CD14-positive monocyte (primary cell): ENCODE results near the gene SNX1. TPM values are rescaled to one million over a fixed set of nuclear protein-coding genes. Genes with fewer than 3 reads are reported as not detected.

Source experiments
- DNase-seq, 3 donors: peaks; one replicate each; pipeline ENCODE4 v3.0.0-alpha.2; 2011 to 2022
- H2AFZ ChIP-seq: 2 replicates; pipeline ENCODE4 v1.6.0; 2012; ENCODE audit warnings: mild to moderate bottlenecking, low read depth, low read length, inconsistent platforms; ENCODE audit not compliant: insufficient read depth, poor library complexity, severe bottlenecking
- H3K27ac ChIP-seq, 2 donors: 1 replicate in 1 of 2; 2 replicates in 1 of 2; pipeline ENCODE4 v1.5.1; 2012 to 2013; ENCODE audit warnings: low read length in 2 of 2, control low read depth in 1 of 2, inconsistent platforms in 1 of 2, low read depth in 1 of 2, mild to moderate bottlenecking in 1 of 2
- H3K27me3 ChIP-seq, 2 donors: one replicate each; pipeline versions ENCODE4 v1.6.0 to v1.6.1; 2011 to 2013; ENCODE audit warnings: low read length in 2 of 2; ENCODE audit not compliant: control insufficient read depth in 2 of 2, insufficient read depth in 2 of 2
- H3K36me3 ChIP-seq, 2 donors: replicated peaks in 1 of 2; 1 replicate in 1 of 2; 2 replicates in 1 of 2; pipeline versions ENCODE4 v1.5.1 to v1.6.1; 2012 to 2013; ENCODE audit warnings: low read length in 2 of 2, control low read depth in 1 of 2, inconsistent platforms in 1 of 2, mild to moderate bottlenecking in 1 of 2; ENCODE audit not compliant: insufficient read depth in 2 of 2, control insufficient read depth in 1 of 2
- H3K4me1 ChIP-seq, 2 donors: 1 replicate in 1 of 2; 2 replicates in 1 of 2; pipeline versions ENCODE4 v1.5.1 to v1.6.1; 2012 to 2013; ENCODE audit warnings: low read length in 2 of 2, control low read depth in 1 of 2, inconsistent platforms in 1 of 2, mild to moderate bottlenecking in 1 of 2, moderate library complexity in 1 of 2; ENCODE audit not compliant: insufficient read depth in 2 of 2, control insufficient read depth in 1 of 2
- H3K4me2 ChIP-seq: replicated peaks from 2 replicates; pipeline ENCODE3; 2012; ENCODE audit warnings: low read length, moderate library complexity, mild to moderate bottlenecking; ENCODE audit not compliant: poor library complexity, severe bottlenecking; ENCODE audit errors: extremely low read depth
- H3K4me3 ChIP-seq, 3 experiments: fragments of 200-600 bp in 1 of 3; sonication (generic) in 1 of 3; replicated peaks in 1 of 3; 1 replicate in 2 of 3; 2 replicates in 1 of 3; pipeline ENCODE4 v1.5.1; 2011 to 2013; ENCODE audit warnings: low read length in 3 of 3, mild to moderate bottlenecking in 3 of 3, control low read depth in 2 of 3, low read depth in 2 of 3, inconsistent platforms in 1 of 3, moderate library complexity in 1 of 3
- H3K79me2 ChIP-seq: 2 replicates; pipeline ENCODE4 v1.6.0; 2012; ENCODE audit warnings: mild to moderate bottlenecking, control low read depth, inconsistent platforms, low read length, moderate library complexity; ENCODE audit not compliant: insufficient read depth
- H3K9ac ChIP-seq: 2 replicates; pipeline ENCODE4 v1.6.0; 2017; ENCODE audit warnings: low read length, mild to moderate bottlenecking; ENCODE audit not compliant: insufficient read depth, poor library complexity, severe bottlenecking
- H3K9me3 ChIP-seq, 2 donors: replicated peaks in 1 of 2; 1 replicate in 1 of 2; 2 replicates in 1 of 2; pipeline versions ENCODE4 v1.5.1 to v1.6.1; 2012 to 2013; ENCODE audit warnings: low read length in 2 of 2, control low read depth in 1 of 2; ENCODE audit not compliant: control insufficient read depth in 1 of 2, insufficient read depth in 1 of 2
- H4K20me1 ChIP-seq: 2 replicates; pipeline ENCODE4 v1.6.0; 2012; ENCODE audit warnings: mild to moderate bottlenecking, low read length, control low read depth, moderate library complexity; ENCODE audit not compliant: insufficient read depth
- H3K27ac Mint-ChIP-seq, 7 donors: one replicate each; pipeline ENCODE4 v1.8.0; 2020; ENCODE audit warnings: mild to moderate bottlenecking in 7 of 7, mixed read lengths in 7 of 7, moderate library complexity in 6 of 7, inconsistent platforms in 2 of 7
- H3K27me3 Mint-ChIP-seq, 3 donors: one replicate each; pipeline ENCODE4 v1.8.0; 2021 to 2022; ENCODE audit warnings: low read depth in 3 of 3, mild to moderate bottlenecking in 3 of 3, mixed read lengths in 3 of 3, moderate library complexity in 3 of 3, inconsistent platforms in 1 of 3
- H3K36me3 Mint-ChIP-seq, 2 donors: one replicate each; pipeline ENCODE4 v1.8.0; 2020; ENCODE audit warnings: mixed read lengths in 2 of 2, inconsistent platforms in 1 of 2, mild to moderate bottlenecking in 1 of 2
- H3K4me1 Mint-ChIP-seq: one replicate; pipeline ENCODE4 v1.8.0; 2020; ENCODE audit warnings: mild to moderate bottlenecking, mixed read lengths
- H3K4me3 Mint-ChIP-seq, 2 donors: one replicate each; pipeline ENCODE4 v1.8.0; 2020; ENCODE audit warnings: mild to moderate bottlenecking in 2 of 2, mixed read lengths in 2 of 2, moderate library complexity in 1 of 2
- H3K9me3 Mint-ChIP-seq, 7 donors: one replicate each; pipeline ENCODE4 v1.8.0; 2020 to 2022; ENCODE audit warnings: mixed read lengths in 7 of 7, mild to moderate bottlenecking in 6 of 7, moderate library complexity in 6 of 7, inconsistent platforms in 2 of 7
- CTCF ChIP-seq: fragments of 200-600 bp; IDR thresholded peaks from one replicate; pipeline ENCODE4 v1.8.0; 2022; ENCODE audit warnings: antibody characterized with exemption, mild to moderate bottlenecking
- WGBS: methylation state at CpG from one replicate; pipeline ENCODE4 v1.1.5; 2013; ENCODE audit warnings: missing lambda C conversion rate; ENCODE audit not compliant: insufficient coverage; 5-methylcytosine and 5-hydroxymethylcytosine counted together
- intact Hi-C, 2 donors: fragments of 100-400 bp; cut with micrococcal nuclease; formaldehyde crosslinking; loops; one replicate each; pipeline versions ENCODE4 v1.15.0 to v1.15.1; 2023
- polyA plus RNA-seq, 3 donors: library from polyadenylated mRNA; depleted of rRNA in 1 of 3; unstranded in 2 of 3; stranded (reverse) in 1 of 3; fragments of 300-500 nt in 2 of 3; fragments of >200 nt in 1 of 3; fragmentation: Illumina TruSeq in 2 of 3; gene quantifications; 1 replicate in 2 of 3; 2 replicates in 1 of 3; pipeline ENCODE4 v1.2.3, GENCODE V29; 2012 to 2021

SNX1 gene
- polyA plus RNA-seq, 3 donors, result 104 to 115 (median 115) TPM

GRCh38 chr15:64092864-64093626, 2.7 kb upstream of the SNX1 start:
- peak; percentile 39 to 56 (median 43) for DNase-seq
- Histone ChIP-seq H3K27ac (peak overlapping the region; percentile 87 to 95), H4K20me1 (peaks cover 18% of the 10 kb centered on the region), H3K79me2 (peaks cover 81% of the 10 kb centered on the region), H3K9ac (peak overlapping the region; percentile 76), H3K4me3 (peak overlapping the region; percentile 52 to 90 (median 84)), H2AFZ (peak overlapping the region; percentile 89), H3K27me3 (no peaks in the 10 kb centered on the region), H3K36me3 (peaks cover 4 to 5% of the 10 kb centered on the region in 2 donors), H3K4me2 (peak overlapping the region; percentile 90), H3K9me3 (no peaks in the 10 kb centered on the region), H3K4me1 (peaks cover 83 to 91% of the 10 kb centered on the region in 2 donors)
- Mint-ChIP-seq H3K4me3 (peak overlapping the region; percentile 97 to 99), H3K27me3 (no peaks in the 10 kb centered on the region), H3K36me3 (peaks cover 7 to 8% of the 10 kb centered on the region in 2 donors), H3K27ac (peak overlapping the region; percentile 97 to 100 (median 99)), H3K9me3 (peaks cover 0 to under 1% (median 0%) of the 10 kb centered on the region in 7 donors), H3K4me1 (peaks cover 74% of the 10 kb centered on the region)
- intact Hi-C loops, result loop anchor here in 1 of 2 donors (5.0 kb wide), 1 partner anchor 69 kb away; the partner anchor contains the start of gene PPIB
- TF ChIP-seq CTCF, result no peak
- WGBS, result 3% methylated on average over 14 of the region's 22 CpGs

DNA sequence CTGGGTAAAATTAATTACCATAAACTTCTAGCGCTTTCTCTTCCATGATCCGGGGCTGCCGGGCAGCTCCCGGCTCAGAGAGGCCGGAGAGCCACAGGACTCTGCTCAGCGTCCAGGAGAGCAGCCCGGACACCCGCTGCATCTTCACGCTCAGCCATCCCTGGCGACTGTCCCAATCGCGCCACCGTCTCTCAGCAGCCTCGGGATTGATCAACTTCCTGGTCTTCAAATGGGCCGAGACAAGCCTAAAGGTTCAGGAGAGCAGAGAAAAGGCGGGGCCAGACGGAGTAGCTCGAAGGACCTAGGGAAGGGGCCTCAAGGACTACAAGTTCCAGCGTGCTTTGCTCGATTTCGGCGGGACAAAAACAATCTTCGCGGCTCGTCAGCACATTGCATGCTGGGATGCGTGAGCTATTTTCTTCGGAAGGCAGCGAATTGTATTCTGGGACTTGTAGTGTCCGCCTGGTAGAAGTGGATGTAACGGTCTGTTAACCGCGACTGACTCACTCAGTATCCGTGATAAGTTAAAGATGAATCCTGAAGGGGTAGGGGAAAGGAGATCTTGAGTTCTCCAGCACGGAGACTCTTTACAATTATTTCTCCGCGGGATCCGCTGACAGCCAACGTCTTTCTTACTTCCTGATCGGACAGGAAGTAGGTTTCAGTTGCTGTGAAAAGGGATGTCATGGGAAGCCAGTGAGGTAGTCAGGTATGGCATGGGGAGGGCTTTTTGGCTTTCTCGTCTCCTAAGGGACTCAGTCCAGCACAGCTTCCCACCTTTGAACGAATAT, 2.0 kb upstream of the SNX1 start, which contains the start of gene CIAO2A:
TSS of gene CIAO2A (minus strand) at position 212 of the 791 bp plus-strand sequence. CDS start at position 142, 70 bp downstream.
- Histone ChIP-seq H3K79me2 (peaks cover 81% of the 10 kb centered on the region), H3K27ac (peak within 1 kb of the TSS; percentile 87 to 95), H3K36me3 (no peaks in the 10 kb centered on the region), H2AFZ (peak within 1 kb of the TSS; percentile 89), H3K9ac (peak within 1 kb of the TSS; percentile 76), H3K4me2 (peak within 1 kb of the TSS; percentile 90), H4K20me1 (peaks cover 26% of the 10 kb centered on the region), H3K4me3 (peak within 1 kb of the TSS; percentile 52 to 90 (median 84)), H3K27me3 (no peaks in the 10 kb centered on the region), H3K4me1 (peaks cover 80 to 91% of the 10 kb centered on the region in 2 donors), H3K9me3 (no peaks in the 10 kb centered on the region)
- peak; percentile 98 to 99 (median 99) for DNase-seq
- Mint-ChIP-seq H3K27me3 (no peaks in the 10 kb centered on the region), H3K4me1 (peaks cover 71% of the 10 kb centered on the region), H3K27ac (peak within 1 kb of the TSS; percentile 97 to 100 (median 99)), H3K4me3 (peak within 1 kb of the TSS; percentile 97 to 99), H3K36me3 (peaks cover 6 to 7% of the 10 kb centered on the region in 2 donors), H3K9me3 (no peaks in the 10 kb centered on the region)
- 0% methylated on average over 39 of the region's 41 CpGs for WGBS
- TF ChIP-seq CTCF, result no peak
- intact Hi-C loops, result loop anchor here (2.0 to 5.0 kb wide), 2 partner anchors 68 to 69 kb away; partner anchors contain the start of gene PPIB (in 2 of the 2)
